Islet of Langerhans (tissue), 1 donor: ENCODE data around the gene SPACA6.

Experiments
- FAIRE-seq: peaks from one replicate; lab custom pipeline; 2011; peaks lifted over from hg19 to GRCh38; lab: Jason Lieb, UNC

The SPACA6 gene

DNA sequence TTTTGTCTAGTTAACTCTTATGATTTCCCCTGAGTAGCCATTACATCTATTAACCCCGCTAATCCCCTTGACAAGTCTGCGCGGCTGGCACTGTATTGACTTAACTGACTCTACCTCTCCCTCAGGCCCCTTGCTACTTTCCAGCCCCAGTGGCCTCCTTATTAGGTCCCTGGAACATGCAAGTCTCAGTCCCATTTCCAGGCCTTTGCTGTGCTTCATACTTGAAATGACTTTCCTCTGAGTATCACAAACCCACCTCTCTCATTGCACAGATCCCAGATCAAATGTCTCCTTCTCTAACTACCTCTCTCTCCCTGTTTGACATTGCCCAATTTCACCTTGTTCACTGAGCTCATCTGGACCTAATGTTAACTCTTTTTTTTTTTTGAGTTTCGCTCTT lies 13.2 kb downstream of the SPACA6 start:
- no peak for FAIRE-seq

DNA sequence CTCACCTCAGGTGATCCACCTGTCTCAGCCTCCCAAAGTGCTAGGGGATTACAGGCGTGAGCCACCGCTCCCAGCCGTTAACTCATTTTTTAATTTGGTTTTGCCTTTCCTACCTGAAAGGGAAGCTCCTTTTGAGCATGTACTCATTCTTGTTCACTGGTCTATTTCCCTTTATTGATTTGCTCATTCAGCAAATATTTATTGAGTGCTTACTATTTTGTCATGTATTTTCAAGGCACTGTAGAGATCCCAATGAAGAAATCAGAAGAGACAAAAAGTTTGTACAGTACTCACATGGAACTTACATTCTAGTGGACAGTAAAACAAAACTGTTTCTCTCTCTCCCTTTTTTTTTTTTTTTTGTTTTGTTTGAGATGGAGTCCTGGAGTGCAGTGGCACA lies 13.8 kb downstream of the SPACA6 start:
- no peak for FAIRE-seq

DNA sequence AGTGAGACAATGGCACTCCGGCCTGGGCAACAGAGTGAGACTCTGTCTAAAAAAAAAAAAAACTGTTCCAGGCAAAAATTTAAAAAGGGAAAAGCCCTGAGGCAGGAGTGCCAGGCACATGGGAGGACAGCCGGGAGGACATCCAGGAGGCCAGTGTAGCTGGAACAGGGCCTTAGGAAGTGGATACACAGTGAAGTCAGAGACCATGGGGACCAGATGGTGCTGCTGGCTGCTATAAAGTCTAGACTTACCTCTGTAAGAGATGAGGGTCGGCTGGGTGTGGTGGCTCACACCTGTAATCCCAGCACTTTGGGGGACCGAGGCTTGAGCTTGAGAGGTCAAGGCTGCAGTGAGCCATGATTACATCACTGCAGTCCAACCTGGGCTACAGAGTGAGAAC lies 15.7 kb downstream of the SPACA6 start:
- FAIRE-seq = no peak

DNA sequence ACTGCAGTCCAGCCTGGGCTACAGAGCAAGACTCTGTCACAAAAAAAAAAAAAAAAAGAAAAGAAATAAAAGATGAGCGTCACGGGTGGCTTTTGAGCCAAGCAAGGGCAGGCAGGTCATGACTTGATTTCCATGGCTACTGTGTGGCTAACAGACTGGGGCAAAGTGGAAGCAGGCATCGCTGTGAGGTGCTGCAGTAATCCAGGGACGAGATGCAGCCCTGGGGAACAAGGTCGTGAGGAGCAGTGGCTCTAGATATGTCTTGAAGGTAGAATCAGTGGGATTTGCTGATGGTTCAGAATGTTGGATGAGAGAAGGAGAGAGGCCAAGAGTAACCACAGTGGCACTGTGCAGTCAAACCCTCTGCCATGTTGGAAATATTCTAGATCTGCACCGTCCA lies 16.4 kb downstream of the SPACA6 start:
- no peak for FAIRE-seq

DNA sequence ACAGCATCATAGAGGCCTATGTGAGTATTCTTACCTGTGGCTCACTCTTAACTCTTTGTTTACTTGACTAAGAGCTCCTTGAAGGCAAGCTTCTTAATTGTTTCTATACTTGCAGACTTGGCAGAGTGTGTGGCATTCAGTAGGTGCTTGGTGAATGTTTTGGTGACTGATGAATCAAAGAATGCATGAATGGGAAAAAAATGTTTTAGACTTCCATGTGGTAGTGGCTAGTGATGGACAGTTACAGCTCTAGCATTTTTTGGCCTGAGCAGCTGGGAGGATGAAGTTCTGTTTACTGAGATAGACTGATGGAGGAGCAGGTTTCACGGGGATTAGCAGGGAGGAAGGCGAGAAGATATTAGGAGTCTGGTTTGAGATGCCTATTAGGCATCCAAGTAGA lies 17.0 kb downstream of the SPACA6 start:
- FAIRE-seq = no peak

DNA sequence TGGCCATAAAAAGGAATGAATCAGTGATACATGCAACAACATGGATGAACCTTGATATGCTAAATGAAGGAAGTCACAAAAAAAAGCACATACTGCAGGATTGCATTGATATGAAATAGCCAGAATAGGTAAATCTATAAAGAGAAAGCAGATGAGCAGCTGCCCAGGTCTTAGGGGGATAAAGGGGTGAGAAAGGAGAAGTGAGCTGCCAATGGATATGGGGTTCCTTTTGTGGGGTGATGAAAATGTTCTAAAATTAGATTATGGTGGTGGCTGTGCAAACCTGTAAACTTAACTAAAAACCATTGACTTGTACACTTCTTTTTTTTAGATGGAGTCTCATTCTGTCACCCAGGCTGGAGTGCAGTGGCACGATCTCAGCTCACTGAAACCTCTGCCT lies 18.6 kb downstream of the SPACA6 start:
- FAIRE-seq = no peak

DNA sequence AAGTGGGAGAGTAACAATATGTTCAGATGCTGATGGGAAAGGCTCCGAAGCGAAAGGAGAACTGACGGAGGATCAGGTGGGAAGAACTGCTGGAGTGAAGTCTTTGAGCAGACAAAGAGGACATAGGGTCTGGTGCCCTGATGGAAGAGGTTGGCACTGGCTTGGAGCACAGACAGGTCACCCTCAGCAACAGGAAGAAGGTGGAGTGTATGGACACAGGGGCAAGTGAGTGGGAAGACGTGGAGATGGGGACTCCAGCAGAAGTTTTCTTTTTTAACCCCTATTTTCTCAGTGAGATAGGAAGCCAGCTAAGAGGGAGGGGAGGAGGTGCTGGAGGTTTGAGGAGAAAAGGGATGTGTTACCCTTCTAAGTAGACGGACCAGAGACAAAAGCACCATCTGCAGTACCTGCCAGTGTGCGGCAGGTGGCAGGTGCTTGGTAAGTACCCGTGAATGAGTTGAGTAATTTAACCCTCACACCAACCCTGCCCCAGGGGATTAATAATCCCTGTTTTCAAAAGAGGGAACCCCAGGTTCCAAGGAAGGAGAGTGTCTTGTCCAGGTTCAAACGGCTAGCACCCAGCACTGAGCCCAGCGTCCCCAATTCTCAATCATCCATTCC lies 19.4 kb downstream of the SPACA6 start:
- FAIRE-seq = no peak

DNA sequence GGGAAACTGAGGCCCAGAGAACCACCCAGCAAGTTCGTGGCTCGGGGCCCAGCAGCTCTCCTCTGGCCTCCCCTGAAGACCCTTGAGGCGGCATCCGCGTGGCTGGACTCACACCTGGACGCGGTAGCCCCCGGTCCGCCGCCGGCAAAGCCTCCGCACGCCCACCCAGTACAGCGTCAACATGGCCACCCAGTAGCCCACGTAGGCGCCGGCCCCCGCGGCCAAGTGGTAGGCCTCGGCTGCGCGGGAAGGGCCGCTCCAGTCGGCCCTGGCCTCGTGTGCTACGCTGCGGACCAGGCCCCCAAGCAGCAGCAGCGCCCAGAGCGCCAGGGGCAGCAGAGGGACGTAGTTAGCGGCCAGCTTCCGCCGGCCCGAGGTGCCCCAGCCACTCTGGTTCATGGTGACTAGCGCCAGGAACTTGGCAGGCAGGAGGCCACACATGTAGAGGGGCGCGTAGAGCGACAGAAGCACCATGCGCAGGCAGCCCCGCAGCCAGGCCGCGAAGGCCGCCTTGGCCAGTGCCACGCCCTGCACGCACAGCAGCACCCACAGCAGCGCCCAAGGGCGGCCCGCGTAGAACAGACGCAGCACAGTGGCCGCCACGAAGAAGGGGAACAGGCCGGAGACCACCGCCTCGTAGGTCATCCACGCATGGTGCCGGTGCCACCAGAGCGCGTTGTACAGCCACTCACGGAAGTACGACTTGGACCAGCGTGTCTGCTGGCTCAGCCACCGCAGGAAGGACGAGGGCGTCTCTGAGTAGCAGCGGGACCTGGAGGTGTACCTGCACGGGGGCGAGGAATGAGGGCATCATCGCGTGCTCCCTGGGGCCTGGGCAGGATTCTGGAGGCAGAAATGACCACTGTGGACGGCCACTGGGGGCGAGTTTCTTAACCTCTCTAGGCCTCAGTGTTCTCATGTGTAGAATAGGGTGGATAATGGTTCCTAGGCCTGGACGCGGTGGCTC lies 20.5 kb downstream of the SPACA6 start:
- FAIRE-seq = no peak

DNA sequence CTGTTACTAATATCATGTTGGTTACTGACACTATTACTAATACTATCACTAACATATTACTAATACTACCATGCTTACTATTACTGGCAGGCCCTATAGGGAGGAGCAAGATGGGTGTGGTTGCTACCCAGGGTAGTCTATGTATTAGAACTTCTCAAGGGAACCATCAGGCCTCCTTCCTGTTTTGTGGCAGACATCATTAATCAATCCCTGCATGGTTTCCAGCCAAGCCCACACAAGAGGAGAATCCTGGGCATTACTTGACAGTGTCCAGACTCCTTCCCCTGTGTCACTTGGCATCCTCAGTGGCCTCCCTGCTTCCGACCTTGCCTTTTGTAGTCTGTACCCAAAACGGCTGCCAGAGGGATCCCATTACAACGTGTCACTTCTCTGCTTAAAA lies 21.7 kb downstream of the SPACA6 start:
- no peak for FAIRE-seq

DNA sequence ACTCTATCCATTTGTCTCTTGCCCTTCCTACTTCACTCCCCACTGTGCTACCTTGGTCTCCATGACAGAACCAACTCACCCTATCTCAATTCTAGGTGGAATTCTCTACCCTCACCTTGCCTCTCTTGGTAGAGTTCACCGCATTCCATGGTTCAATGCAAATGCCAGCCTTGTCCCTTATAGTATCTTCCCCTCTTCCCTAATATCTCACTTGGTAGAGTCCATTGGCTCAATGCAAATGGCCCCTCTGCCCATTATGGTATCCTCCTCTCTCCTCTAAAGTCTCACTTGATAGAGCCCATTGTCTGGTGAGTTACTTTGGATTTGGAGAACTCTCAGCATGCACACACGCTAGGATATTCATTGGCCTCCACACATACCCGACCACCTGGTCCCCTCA lies 22.7 kb downstream of the SPACA6 start:
- FAIRE-seq = no peak

DNA sequence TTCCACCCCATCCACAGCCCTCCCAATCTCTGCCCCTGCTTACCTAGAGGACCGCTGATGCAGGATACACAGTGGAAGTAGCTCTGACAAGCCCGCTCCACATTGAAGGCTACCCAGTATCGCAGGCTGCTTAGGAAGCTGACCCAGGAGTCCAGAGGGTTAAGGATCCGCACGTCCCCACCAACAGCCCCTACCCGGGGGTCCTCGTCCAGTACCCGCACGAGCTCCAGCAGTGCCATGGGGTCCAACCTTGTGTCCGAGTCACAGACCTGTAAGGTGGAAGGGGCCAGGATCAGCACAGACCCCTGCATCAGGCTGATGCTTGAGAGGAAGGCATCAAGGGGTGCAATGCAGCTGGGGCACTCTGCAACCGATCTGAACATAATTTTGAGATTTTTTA lies 23.8 kb downstream of the SPACA6 start:
- FAIRE-seq = no peak

DNA sequence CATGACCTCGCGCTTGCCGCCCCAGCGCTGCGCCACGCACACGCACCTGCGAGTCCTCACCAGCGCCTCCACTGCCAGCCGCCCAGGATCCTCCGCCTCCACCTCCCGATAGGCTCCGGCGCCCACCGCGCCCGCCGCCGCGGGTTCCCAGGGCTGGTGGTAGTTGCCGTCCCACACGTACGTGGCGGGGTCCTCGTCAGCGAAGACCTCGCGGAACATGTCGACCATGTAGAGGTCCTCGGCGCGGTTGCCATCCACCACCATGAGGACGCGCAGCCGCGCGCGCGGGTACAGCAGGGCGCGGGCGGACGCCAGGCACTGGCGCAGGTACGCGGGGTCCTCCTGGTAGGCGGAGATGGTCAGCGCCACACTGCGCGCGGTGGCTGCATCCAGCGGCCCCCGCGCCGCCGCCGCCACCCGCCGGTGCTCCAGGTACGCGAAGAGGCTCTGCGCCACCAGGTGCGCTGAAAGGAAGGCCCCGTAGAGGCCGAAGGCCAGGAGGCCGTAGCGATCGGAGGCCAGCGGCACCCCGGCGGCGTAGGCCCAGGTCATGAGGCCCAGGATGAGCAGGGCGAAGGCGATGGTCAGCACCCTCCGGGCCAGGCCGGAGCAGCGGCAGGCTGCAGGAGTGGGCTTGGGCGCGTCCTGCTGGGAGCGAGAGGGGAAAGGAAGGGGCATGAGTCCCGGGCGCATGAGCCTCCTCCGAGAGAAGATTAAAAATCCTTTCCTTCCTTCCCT lies 26.3 kb downstream of the SPACA6 start:
- no peak for FAIRE-seq

DNA sequence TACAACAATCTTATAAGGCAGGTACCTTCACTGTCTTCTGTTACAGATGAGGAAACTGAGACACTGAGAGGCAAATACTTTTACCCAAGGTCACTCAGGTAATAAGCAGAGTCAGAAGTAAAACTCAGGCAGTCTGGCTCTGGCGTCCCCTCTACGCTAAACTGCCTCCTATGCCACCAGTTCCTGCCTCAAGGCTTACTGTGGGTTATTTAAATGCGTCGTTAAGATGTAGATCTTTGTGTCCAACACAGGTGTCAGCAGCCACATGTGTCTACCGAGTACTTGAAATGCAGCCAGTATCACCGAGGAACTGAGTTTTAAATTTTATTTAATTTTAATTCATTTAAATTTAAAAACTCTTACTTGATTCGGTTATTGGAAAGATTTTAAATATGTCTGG lies 28.8 kb downstream of the SPACA6 start:
- no peak for FAIRE-seq

DNA sequence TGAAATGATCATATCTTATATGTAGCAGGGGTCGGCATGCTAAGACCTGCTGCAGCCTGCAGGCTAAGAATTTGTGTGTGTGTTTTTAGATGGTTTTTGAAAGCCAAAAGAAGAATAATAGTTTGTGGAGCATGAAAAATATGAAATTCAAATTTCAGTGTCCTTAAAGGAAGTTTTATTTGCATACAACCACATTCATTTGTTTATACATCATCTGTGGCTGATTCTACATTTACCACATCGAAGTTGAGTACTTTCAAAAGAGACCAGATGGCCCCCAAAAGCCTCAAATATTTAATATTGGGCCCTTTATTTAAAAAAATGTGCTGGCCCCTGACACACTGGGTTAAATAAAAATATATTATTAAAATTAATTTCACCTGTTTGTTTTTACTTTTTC lies 29.4 kb downstream of the SPACA6 start:
- FAIRE-seq = no peak

DNA sequence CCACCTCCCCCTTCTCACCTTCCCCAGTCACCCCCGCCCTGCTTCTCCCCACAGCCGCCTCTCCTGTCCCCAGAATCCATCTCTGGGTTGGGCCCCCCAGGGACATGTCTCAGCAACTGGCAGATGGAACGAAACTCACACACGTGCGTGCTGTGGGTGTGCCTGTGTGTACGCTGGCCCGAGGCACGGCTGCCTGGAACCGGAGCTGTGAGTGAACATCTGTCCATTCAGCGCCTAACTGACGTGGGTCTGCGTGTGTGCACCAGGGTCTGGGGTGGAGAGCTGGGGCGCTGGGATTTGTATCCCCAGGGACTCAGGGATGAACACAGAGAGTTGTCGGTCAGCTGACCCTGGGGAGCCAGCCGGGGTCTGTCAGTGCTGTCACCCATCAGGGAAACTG lies 31.4 kb downstream of the SPACA6 start:
- FAIRE-seq = no peak

DNA sequence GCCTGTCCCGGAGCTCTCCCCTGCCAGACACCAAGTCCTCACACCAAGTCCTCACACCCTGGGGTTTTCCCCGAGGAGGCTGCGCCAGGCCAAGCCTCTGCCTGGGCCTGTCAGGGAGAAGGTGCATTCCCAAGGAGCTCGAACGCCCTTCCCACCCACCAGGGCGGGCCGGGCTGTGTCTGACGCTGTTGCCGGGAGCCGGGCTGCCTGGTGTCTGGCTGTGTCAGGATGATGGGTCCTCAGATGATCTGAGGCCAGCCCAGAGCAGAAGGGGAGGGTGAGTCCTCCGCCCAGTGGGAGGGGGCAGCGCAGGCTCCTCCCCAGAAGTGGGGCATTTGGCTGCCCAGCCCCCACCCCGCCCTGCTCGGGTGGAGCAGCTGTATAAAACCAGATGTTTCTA lies 32.9 kb downstream of the SPACA6 start:
- FAIRE-seq = no peak

DNA sequence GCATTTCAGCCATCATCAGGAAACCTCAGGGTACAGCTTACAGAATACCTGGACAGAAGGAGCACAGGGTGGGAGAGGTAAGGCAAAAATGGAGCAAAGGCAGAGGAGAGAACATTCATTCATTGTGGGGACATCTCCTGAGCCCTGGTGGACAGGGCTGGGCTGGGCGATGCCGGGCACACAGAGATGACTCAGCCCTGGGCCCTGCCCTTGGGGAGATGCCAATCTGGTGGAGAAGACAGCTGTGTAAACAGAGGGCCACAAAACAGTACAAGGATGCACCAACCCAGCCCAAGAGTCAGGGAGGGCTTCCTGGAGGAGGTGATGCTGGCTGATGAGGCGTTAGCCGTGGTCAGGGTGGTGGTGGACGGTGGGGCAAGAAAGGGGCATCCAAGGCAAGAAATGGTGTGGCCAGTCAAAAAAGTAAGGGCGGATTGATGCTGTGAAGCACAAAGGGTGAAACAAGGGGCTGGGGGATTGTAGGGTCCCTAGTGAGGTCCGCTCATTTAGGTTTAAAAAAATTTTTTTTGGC lies 34.3 kb downstream of the SPACA6 start:
- FAIRE-seq = no peak

DNA sequence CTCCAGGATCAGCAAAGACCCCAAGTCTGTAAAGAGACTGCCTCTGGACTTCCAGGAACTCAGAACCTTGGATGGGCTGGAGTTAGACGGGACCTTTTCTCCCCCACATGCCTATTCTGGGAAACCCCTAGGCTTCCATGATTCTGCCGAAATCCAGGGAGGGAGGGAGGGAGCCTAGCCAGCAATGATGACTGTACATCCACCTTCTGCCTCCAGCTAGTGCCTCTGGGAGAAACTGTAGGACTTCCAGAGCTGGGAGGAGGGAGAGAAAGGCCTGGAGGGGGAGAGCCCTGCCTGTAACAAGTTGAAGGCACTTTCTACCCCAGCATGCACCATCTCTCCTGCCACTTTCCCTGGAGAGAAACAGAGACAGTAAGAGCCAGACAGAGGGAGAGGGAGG lies 36.7 kb downstream of the SPACA6 start:
- FAIRE-seq = no peak

DNA sequence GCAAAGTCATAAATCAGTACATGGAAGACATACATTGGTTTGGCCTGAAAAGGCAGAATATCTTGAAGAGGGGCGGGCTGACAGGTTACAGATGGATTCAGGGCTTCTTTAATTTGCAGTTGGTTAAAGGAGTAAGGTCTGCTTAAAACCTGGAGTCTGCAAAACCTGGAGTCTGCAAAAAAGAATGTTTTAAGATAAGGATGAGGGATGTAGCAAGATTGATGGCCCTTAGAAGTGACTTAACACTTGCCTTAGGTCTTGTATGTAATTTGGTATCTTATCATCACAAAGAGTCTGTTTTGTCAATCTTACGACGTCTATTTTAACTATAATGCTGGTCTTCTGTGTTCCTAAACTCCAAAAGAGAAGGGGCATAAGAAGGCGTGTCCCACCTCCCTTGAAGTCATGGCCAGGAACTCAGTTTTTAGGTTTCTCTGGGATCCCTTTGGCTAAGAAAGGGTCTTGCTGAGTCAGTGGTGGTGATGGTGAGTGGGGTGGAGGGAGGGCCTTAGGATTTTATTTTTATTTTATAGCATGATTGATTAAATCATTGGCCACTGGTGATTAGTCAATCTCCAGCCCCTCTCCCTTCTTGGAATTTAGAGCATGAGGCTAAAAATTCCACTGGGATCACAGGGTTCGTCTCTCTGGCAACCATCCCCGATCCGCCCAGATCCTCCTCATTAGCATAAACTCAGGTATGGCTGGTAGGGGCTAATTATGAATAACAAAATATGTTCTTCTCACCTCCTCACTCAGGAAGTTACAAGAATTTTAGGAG lies 40.8 kb downstream of the SPACA6 start:
- FAIRE-seq = no peak

DNA sequence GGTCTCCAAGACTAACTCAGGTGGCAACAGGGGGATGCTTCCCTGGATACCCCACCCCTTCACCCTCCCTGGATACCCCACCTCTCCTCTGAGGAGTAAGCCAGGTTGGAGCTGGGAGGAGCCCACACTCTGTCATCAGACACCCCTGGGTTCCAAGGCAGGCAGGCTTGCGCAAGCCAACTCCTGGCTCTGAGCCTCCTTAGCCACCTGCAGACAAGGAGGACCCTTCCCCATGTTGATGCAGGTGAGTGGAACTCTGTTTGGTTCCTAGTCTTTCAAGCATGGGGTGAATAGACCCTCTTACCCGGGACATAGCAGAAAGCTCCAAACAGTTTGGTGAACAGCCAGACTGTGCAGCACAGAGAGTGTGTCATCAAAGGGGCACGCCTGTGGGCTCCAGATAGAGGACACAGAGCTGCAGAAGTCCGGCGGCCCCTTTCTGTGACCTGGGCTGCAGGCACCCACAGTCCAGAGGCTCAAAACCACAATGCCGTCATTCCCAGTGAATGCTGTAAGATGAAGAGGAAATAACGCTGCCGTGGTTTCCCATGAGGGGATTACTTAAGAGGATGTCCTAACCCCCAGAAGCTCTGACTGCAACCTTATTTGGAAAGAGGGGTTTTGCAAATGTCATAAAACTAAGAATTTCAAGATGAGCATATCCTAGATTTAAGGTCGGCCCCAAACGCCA lies 42.8 kb downstream of the SPACA6 start:
- FAIRE-seq = no peak

DNA sequence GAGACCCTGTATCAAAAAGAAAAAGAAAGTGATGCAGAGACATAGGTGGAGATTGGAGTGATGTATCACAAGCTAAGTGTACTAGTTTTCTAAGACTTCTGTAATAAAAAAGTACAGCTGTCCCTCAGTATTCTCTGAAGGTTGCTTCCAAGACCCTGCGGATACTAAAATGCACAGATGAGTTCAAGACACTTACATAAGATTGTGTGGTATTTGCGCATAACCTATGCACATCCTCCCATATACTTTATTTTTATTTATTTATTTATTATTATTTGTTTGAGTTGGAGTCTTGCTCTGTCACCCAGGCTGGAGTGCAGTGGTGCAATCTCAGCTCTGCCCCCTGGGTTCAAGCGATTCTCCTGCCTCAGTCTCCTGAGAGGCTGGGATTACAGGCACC lies 44.3 kb downstream of the SPACA6 start:
- no peak for FAIRE-seq

DNA sequence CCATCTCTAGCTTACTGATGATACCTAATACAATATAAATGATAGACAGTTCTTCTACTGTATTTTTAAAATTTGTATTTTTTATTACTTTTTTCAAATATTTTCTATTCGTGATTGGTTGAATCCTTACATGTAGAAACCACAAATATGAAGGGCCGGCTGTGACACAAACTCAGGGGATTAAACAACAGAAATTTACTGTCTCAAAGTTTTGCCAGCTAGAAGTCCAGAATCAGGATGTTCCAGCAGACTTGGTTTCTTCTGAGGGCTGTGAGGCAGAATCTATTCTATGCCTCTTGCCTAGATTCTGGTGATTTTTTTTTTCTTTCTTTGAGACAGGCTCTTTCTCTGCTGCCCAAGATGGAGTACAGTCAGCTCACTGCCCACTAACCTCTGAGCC lies 44.8 kb downstream of the SPACA6 start:
- no peak for FAIRE-seq
